Adrenal gland (tissue), 5 donors: ENCODE results near the gene ZNF222.
A peak's percentile ranks its signal among the peaks of the same experiment; 100 is the strongest.

Experiments
- POLR2A ChIP-seq, 2 donors: fragments of 450-650 bp; IDR thresholded peaks; one replicate each; pipeline ENCODE4 v1.6.1; 2017; ENCODE audit warnings: antibody characterized with exemption in 2 of 2, mild to moderate bottlenecking in 2 of 2, moderate library complexity in 1 of 2
- TF ChIP-seq, protein P1 (sequence below), 6 experiments: fragments of 450-650 bp in 4 of 6; fragments of 200-600 bp in 2 of 6; sonication (generic) in 1 of 6; IDR thresholded peaks; 1 replicate in 5 of 6; 2 replicates in 1 of 6; pipeline versions ENCODE4 v1.5.1 to v1.8.0; 2016 to 2021; ENCODE audit warnings: antibody characterized with exemption in 6 of 6, mild to moderate bottlenecking in 2 of 6, moderate library complexity in 1 of 6
- donor health status: DM: no; HTN: no; CAD: no.

GRCh38 chr19:43983912-43984686 lies 41.1 kb upstream of the ZNF222 start, which contains the start of gene ZNF155:
- TF ChIP-seq, protein P1, sequence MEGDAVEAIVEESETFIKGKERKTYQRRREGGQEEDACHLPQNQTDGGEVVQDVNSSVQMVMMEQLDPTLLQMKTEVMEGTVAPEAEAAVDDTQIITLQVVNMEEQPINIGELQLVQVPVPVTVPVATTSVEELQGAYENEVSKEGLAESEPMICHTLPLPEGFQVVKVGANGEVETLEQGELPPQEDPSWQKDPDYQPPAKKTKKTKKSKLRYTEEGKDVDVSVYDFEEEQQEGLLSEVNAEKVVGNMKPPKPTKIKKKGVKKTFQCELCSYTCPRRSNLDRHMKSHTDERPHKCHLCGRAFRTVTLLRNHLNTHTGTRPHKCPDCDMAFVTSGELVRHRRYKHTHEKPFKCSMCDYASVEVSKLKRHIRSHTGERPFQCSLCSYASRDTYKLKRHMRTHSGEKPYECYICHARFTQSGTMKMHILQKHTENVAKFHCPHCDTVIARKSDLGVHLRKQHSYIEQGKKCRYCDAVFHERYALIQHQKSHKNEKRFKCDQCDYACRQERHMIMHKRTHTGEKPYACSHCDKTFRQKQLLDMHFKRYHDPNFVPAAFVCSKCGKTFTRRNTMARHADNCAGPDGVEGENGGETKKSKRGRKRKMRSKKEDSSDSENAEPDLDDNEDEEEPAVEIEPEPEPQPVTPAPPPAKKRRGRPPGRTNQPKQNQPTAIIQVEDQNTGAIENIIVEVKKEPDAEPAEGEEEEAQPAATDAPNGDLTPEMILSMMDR (IDR thresholded peaks at IDR 0.05) = no peak
- TF ChIP-seq POLR2A (IDR thresholded peaks at IDR 0.05) = peak in 1 of 2 donors; percentile 37
